ENCODE measurements around the gene RPS16.

DNA sequence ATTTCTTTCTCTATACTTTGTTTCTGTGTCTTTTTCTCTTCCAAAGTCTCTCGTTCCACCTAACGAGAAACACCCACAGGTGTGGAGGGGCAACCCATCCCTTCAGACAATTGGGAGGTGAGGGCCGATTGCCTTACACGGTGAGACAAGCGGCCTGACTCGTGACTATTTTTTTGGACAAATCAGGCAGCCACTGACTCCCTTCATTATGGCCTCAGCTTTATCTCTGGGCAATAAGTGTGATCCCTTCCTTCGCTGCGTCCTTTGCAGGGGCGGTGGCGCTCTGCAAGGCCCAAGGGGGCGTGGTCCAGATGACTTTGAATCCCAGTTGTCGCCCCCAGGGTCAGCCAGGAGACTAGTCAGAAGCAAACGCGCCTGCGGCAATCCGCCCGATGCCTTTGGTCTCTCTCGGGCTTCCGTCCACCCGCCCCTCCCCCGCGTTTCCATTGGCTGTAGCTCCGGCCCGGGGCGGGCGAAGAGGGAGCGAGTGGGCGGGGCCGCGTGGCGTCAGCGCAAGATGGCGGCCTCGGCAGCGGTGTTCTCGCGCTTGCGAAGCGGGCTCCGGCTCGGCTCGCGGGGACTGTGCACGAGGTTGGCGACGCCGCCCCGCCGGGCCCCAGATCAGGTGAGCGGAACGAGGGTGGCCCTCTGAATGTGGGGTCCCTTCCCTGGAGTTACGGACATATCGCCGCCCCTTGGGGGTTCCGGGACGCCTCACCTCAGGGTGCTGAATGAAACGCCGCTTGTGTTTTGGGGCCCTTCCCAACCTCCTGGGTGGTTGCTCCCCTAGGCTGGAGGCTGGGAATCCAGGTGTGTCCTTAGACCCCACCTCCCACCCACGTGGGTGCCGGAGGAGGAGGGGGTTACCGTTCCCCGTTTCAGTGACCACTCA, 44.8 kb upstream of the RPS16 start, which contains the start of gene TIMM50:
- TF ChIP-seq, protein P1, sequence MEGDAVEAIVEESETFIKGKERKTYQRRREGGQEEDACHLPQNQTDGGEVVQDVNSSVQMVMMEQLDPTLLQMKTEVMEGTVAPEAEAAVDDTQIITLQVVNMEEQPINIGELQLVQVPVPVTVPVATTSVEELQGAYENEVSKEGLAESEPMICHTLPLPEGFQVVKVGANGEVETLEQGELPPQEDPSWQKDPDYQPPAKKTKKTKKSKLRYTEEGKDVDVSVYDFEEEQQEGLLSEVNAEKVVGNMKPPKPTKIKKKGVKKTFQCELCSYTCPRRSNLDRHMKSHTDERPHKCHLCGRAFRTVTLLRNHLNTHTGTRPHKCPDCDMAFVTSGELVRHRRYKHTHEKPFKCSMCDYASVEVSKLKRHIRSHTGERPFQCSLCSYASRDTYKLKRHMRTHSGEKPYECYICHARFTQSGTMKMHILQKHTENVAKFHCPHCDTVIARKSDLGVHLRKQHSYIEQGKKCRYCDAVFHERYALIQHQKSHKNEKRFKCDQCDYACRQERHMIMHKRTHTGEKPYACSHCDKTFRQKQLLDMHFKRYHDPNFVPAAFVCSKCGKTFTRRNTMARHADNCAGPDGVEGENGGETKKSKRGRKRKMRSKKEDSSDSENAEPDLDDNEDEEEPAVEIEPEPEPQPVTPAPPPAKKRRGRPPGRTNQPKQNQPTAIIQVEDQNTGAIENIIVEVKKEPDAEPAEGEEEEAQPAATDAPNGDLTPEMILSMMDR (IDR thresholded peaks at IDR 0.05) = no peak
- TF ChIP-seq POLR2A (IDR thresholded peaks at IDR 0.05) = peak in 1 of 2 donors; percentile 79
